Naive thymus-derived CD8-positive, alpha-beta T cell (primary cell): ENCODE results near the gene DNER. TPM values are rescaled to one million over a fixed set of nuclear protein-coding genes. Genes with fewer than 3 reads are reported as not detected.

Experiments used
- ATAC-seq, 2 donors: fragments of 150-1000 bp; cut with Tn5 transposase in 1 of 2; sonication (Bioruptor Pico), chemical (Tn5 transposase) in 1 of 2; 1 replicate in 1 of 2; 2 replicates in 1 of 2; pipeline ENCODE4 v1.10.0; 2021; ENCODE audit warnings: mild to moderate bottlenecking in 2 of 2, moderate library complexity in 2 of 2
- POLR2A ChIA-PET: fragments of 350-600 bp; sonication (Branson Sonifier 250); formaldehyde crosslinking; loops from one replicate; lab custom pipeline; 2021; ENCODE audit warnings: antibody characterized with exemption; lab: Charles Lee
- DNase-seq, 10 donors: peaks; one replicate each; pipeline versions ENCODE4 v3.0.0 to v3.0.0-alpha.2; 2020 to 2022
- H3K27ac Mint-ChIP-seq, 10 donors: one replicate each; pipeline ENCODE4 v1.8.0; 2020 to 2022; ENCODE audit warnings: mild to moderate bottlenecking in 10 of 10, mixed read lengths in 10 of 10, moderate library complexity in 4 of 10, inconsistent platforms in 1 of 10
- H3K27me3 Mint-ChIP-seq, 5 donors: one replicate each; pipeline ENCODE4 v1.8.0; 2021 to 2022; ENCODE audit warnings: mixed read lengths in 5 of 5
- H3K36me3 Mint-ChIP-seq, 3 donors: one replicate each; pipeline ENCODE4 v1.8.0; 2020 to 2022; ENCODE audit warnings: mixed read lengths in 3 of 3, mild to moderate bottlenecking in 2 of 3, inconsistent platforms in 1 of 3
- H3K4me1 Mint-ChIP-seq, 4 donors: one replicate each; pipeline ENCODE4 v1.8.0; 2021 to 2022; ENCODE audit warnings: mixed read lengths in 4 of 4
- H3K4me3 Mint-ChIP-seq, 10 donors: one replicate each; pipeline ENCODE4 v1.8.0; 2020 to 2022; ENCODE audit warnings: mild to moderate bottlenecking in 10 of 10, mixed read lengths in 10 of 10, moderate library complexity in 6 of 10, inconsistent platforms in 1 of 10
- H3K9me3 Mint-ChIP-seq, 9 donors: one replicate each; pipeline ENCODE4 v1.8.0; 2020 to 2022; ENCODE audit warnings: mixed read lengths in 9 of 9, mild to moderate bottlenecking in 3 of 9, inconsistent platforms in 1 of 9, moderate library complexity in 1 of 9
- polyA plus RNA-seq, 3 donors: library from polyadenylated mRNA; unstranded; fragments of 300-500 nt; fragmentation: Illumina TruSeq; gene quantifications; one replicate each; pipeline ENCODE4 v1.2.3, GENCODE V29; 2021
- total RNA-seq, 8 experiments: library from RNA in 2 of 8; stranded (reverse) in 2 of 8; gene quantifications; one replicate each; pipeline ENCODE4 v1.2.3 and lab custom pipeline; 2021 to 2026

Gene DNER
- total and polyA plus RNA-seq, 5 experiments from 2014 or later = not detected

- H3K36me3 Mint-ChIP-seq = no peaks in the 10 kb centered on the region
- no peak overlapping the region for H3K4me3 Mint-ChIP-seq
- peak overlapping the region in 1 of 10 donors; percentile 6 for H3K27ac Mint-ChIP-seq
- no peaks in the 10 kb centered on the region for H3K9me3 Mint-ChIP-seq
- H3K4me1 Mint-ChIP-seq = no peaks in the 10 kb centered on the region
- POLR2A ChIA-PET = no interaction called here
- H3K27me3 Mint-ChIP-seq = peaks cover 33 to 84% (median 49%) of the 10 kb centered on the region in 5 donors
- no peak for DNase-seq
- ATAC-seq = no peak
These were observed 34.8 kb downstream of the DNER start for GRCh38 chr2:229679393-229680125.

- Mint-ChIP-seq H3K27me3 (peaks cover 35 to 81% (median 58%) of the 10 kb centered on the region in 5 donors), H3K9me3 (no peaks in the 10 kb centered on the region), H3K36me3 (no peaks in the 10 kb centered on the region), H3K4me3 (no peak overlapping the region), H3K27ac (no peak overlapping the region), H3K4me1 (no peaks in the 10 kb centered on the region)
- DNase-seq = no peak
- POLR2A ChIA-PET = no interaction called here
- ATAC-seq = no peak
These were observed 38.8 kb downstream of the DNER start for GRCh38 chr2:229675569-229675968.

- H3K4me3 Mint-ChIP-seq = no peak overlapping the region
- H3K27me3 Mint-ChIP-seq = peaks cover 31 to 75% (median 55%) of the 10 kb centered on the region in 5 donors
These were observed 39.4 kb downstream of the DNER start for GRCh38 chr2:229674830-229675530.

GRCh38 chr2:229673676-229674075, 40.7 kb downstream of the DNER start:
- DNase-seq = no peak

More at GRCh38 chr2:229674830-229675530, 39.4 kb downstream of the DNER start:
- no peaks in the 10 kb centered on the region for H3K4me1 Mint-ChIP-seq
- H3K27ac Mint-ChIP-seq = no peak overlapping the region
- no peaks in the 10 kb centered on the region for H3K9me3 Mint-ChIP-seq
- POLR2A ChIA-PET = no interaction called here
- ATAC-seq (no peak), DNase-seq (no peak)
- H3K36me3 Mint-ChIP-seq = no peaks in the 10 kb centered on the region

GRCh38 chr2:229672021-229672420, 42.3 kb downstream of the DNER start:
- POLR2A ChIA-PET = no interaction called here
- Mint-ChIP-seq H3K36me3 (no peaks in the 10 kb centered on the region), H3K9me3 (peaks cover 0 to 3% (median 0%) of the 10 kb centered on the region in 9 donors), H3K27ac (no peak overlapping the region), H3K4me3 (no peak overlapping the region), H3K27me3 (peaks cover 21 to 46% (median 44%) of the 10 kb centered on the region in 5 donors), H3K4me1 (no peaks in the 10 kb centered on the region)
- no peak for ATAC-seq
- DNase-seq = no peak

More at GRCh38 chr2:229673676-229674075, 40.7 kb downstream of the DNER start:
- POLR2A ChIA-PET = no interaction called here
- peak overlapping the region in 1 of 10 donors; percentile 43 for H3K27ac Mint-ChIP-seq
- no peak overlapping the region for H3K4me3 Mint-ChIP-seq
- no peaks in the 10 kb centered on the region for H3K36me3 Mint-ChIP-seq
- H3K9me3 Mint-ChIP-seq = peaks cover 0 to 3% (median 0%) of the 10 kb centered on the region in 9 donors
- no peak for ATAC-seq
- H3K4me1 Mint-ChIP-seq = no peaks in the 10 kb centered on the region
- H3K27me3 Mint-ChIP-seq = peaks cover 28 to 62% (median 48%) of the 10 kb centered on the region in 5 donors

GRCh38 chr2:229669841-229670240, 44.5 kb downstream of the DNER start:
- H3K4me3 Mint-ChIP-seq = no peak overlapping the region
- no peaks in the 10 kb centered on the region for H3K36me3 Mint-ChIP-seq
- no peak overlapping the region for H3K27ac Mint-ChIP-seq
- no peaks in the 10 kb centered on the region for H3K4me1 Mint-ChIP-seq
- H3K9me3 Mint-ChIP-seq = peaks cover 0 to 3% (median 0%) of the 10 kb centered on the region in 9 donors
- DNase-seq (no peak), ATAC-seq (no peak)
- peaks cover 15 to 45% (median 33%) of the 10 kb centered on the region in 5 donors for H3K27me3 Mint-ChIP-seq
- POLR2A ChIA-PET = no interaction called here

GRCh38 chr2:229666811-229667210, 47.5 kb downstream of the DNER start:
- ATAC-seq (no peak), DNase-seq (no peak)
- POLR2A ChIA-PET = no interaction called here
- Mint-ChIP-seq H3K9me3 (peaks cover 0 to 3% (median 0%) of the 10 kb centered on the region in 9 donors), H3K36me3 (no peaks in the 10 kb centered on the region), H3K4me1 (no peaks in the 10 kb centered on the region), H3K27me3 (peaks cover 14 to 26% (median 15%) of the 10 kb centered on the region in 5 donors), H3K27ac (no peak overlapping the region), H3K4me3 (no peak overlapping the region)

GRCh38 chr2:229665158-229665557, 49.2 kb downstream of the DNER start:
- DNase-seq = no peak
- Mint-ChIP-seq H3K27me3 (peaks cover 13 to 31% (median 18%) of the 10 kb centered on the region in 5 donors), H3K27ac (no peak overlapping the region), H3K4me1 (no peaks in the 10 kb centered on the region), H3K36me3 (no peaks in the 10 kb centered on the region), H3K4me3 (no peak overlapping the region), H3K9me3 (peaks cover 0 to 3% (median 0%) of the 10 kb centered on the region in 9 donors)
- POLR2A ChIA-PET = no interaction called here
- no peak for ATAC-seq

GRCh38 chr2:229661478-229661877, 52.9 kb downstream of the DNER start:
- Mint-ChIP-seq H3K4me3 (no peak overlapping the region), H3K27me3 (peaks cover 6 to 41% (median 17%) of the 10 kb centered on the region in 5 donors)

GRCh38 chr2:229660951-229661350, 53.4 kb downstream of the DNER start:
- H3K36me3 Mint-ChIP-seq = no peaks in the 10 kb centered on the region
- H3K27me3 Mint-ChIP-seq = peaks cover 9 to 41% (median 17%) of the 10 kb centered on the region in 5 donors
- H3K27ac Mint-ChIP-seq = no peak overlapping the region
- POLR2A ChIA-PET = no interaction called here
- no peak overlapping the region for H3K4me3 Mint-ChIP-seq
- no peak for DNase-seq
- ATAC-seq = no peak
- no peaks in the 10 kb centered on the region for H3K9me3 Mint-ChIP-seq
- no peaks in the 10 kb centered on the region for H3K4me1 Mint-ChIP-seq

More at GRCh38 chr2:229661478-229661877, 52.9 kb downstream of the DNER start:
- Mint-ChIP-seq H3K27ac (no peak overlapping the region), H3K36me3 (no peaks in the 10 kb centered on the region), H3K4me1 (no peaks in the 10 kb centered on the region), H3K9me3 (no peaks in the 10 kb centered on the region)
- POLR2A ChIA-PET = no interaction called here
- DNase-seq = no peak
- ATAC-seq = no peak

GRCh38 chr2:229660391-229660790, 54.0 kb downstream of the DNER start:
- DNase-seq = no peak
- H3K4me3 Mint-ChIP-seq = no peak overlapping the region
- ATAC-seq = no peak
- H3K27ac Mint-ChIP-seq = no peak overlapping the region
- POLR2A ChIA-PET = no interaction called here
- no peaks in the 10 kb centered on the region for H3K36me3 Mint-ChIP-seq
- H3K4me1 Mint-ChIP-seq = no peaks in the 10 kb centered on the region
- H3K9me3 Mint-ChIP-seq = no peaks in the 10 kb centered on the region
- peaks cover 12 to 40% (median 15%) of the 10 kb centered on the region in 5 donors for H3K27me3 Mint-ChIP-seq

- Mint-ChIP-seq H3K4me3 (no peak overlapping the region), H3K9me3 (no peaks in the 10 kb centered on the region), H3K27ac (no peak overlapping the region), H3K4me1 (no peaks in the 10 kb centered on the region), H3K36me3 (no peaks in the 10 kb centered on the region), H3K27me3 (peaks cover 13 to 28% (median 15%) of the 10 kb centered on the region in 5 donors)
- DNase-seq (no peak), ATAC-seq (no peak)
- POLR2A ChIA-PET = no interaction called here
These were observed 56.4 kb downstream of the DNER start for GRCh38 chr2:229658004-229658403.

GRCh38 chr2:229654437-229654836, 59.9 kb downstream of the DNER start:
- DNase-seq (no peak), ATAC-seq (no peak)
- POLR2A ChIA-PET = no interaction called here
- H3K4me3 Mint-ChIP-seq = no peak overlapping the region
- peaks cover 7 to 36% (median 14%) of the 10 kb centered on the region in 5 donors for H3K27me3 Mint-ChIP-seq
- no peaks in the 10 kb centered on the region for H3K4me1 Mint-ChIP-seq
- no peak overlapping the region for H3K27ac Mint-ChIP-seq
- no peaks in the 10 kb centered on the region for H3K36me3 Mint-ChIP-seq
- no peaks in the 10 kb centered on the region for H3K9me3 Mint-ChIP-seq
